ENCODE measurements around the gene CFAP410. TPM values are rescaled to one million over a fixed set of nuclear protein-coding genes. Genes with fewer than 3 reads are reported as not detected.

The CFAP410 gene
- total and polyA plus RNA-seq, 2 of the 8 experiments (the other 6 are each of a cell fraction or from before 2014, with no cell fraction given), result 10.6 to 12.0 TPM

GRCh38 chr21:44375281-44375651, 36.1 kb upstream of the CFAP410 start (continued):
- TF ChIP-seq, protein P1, sequence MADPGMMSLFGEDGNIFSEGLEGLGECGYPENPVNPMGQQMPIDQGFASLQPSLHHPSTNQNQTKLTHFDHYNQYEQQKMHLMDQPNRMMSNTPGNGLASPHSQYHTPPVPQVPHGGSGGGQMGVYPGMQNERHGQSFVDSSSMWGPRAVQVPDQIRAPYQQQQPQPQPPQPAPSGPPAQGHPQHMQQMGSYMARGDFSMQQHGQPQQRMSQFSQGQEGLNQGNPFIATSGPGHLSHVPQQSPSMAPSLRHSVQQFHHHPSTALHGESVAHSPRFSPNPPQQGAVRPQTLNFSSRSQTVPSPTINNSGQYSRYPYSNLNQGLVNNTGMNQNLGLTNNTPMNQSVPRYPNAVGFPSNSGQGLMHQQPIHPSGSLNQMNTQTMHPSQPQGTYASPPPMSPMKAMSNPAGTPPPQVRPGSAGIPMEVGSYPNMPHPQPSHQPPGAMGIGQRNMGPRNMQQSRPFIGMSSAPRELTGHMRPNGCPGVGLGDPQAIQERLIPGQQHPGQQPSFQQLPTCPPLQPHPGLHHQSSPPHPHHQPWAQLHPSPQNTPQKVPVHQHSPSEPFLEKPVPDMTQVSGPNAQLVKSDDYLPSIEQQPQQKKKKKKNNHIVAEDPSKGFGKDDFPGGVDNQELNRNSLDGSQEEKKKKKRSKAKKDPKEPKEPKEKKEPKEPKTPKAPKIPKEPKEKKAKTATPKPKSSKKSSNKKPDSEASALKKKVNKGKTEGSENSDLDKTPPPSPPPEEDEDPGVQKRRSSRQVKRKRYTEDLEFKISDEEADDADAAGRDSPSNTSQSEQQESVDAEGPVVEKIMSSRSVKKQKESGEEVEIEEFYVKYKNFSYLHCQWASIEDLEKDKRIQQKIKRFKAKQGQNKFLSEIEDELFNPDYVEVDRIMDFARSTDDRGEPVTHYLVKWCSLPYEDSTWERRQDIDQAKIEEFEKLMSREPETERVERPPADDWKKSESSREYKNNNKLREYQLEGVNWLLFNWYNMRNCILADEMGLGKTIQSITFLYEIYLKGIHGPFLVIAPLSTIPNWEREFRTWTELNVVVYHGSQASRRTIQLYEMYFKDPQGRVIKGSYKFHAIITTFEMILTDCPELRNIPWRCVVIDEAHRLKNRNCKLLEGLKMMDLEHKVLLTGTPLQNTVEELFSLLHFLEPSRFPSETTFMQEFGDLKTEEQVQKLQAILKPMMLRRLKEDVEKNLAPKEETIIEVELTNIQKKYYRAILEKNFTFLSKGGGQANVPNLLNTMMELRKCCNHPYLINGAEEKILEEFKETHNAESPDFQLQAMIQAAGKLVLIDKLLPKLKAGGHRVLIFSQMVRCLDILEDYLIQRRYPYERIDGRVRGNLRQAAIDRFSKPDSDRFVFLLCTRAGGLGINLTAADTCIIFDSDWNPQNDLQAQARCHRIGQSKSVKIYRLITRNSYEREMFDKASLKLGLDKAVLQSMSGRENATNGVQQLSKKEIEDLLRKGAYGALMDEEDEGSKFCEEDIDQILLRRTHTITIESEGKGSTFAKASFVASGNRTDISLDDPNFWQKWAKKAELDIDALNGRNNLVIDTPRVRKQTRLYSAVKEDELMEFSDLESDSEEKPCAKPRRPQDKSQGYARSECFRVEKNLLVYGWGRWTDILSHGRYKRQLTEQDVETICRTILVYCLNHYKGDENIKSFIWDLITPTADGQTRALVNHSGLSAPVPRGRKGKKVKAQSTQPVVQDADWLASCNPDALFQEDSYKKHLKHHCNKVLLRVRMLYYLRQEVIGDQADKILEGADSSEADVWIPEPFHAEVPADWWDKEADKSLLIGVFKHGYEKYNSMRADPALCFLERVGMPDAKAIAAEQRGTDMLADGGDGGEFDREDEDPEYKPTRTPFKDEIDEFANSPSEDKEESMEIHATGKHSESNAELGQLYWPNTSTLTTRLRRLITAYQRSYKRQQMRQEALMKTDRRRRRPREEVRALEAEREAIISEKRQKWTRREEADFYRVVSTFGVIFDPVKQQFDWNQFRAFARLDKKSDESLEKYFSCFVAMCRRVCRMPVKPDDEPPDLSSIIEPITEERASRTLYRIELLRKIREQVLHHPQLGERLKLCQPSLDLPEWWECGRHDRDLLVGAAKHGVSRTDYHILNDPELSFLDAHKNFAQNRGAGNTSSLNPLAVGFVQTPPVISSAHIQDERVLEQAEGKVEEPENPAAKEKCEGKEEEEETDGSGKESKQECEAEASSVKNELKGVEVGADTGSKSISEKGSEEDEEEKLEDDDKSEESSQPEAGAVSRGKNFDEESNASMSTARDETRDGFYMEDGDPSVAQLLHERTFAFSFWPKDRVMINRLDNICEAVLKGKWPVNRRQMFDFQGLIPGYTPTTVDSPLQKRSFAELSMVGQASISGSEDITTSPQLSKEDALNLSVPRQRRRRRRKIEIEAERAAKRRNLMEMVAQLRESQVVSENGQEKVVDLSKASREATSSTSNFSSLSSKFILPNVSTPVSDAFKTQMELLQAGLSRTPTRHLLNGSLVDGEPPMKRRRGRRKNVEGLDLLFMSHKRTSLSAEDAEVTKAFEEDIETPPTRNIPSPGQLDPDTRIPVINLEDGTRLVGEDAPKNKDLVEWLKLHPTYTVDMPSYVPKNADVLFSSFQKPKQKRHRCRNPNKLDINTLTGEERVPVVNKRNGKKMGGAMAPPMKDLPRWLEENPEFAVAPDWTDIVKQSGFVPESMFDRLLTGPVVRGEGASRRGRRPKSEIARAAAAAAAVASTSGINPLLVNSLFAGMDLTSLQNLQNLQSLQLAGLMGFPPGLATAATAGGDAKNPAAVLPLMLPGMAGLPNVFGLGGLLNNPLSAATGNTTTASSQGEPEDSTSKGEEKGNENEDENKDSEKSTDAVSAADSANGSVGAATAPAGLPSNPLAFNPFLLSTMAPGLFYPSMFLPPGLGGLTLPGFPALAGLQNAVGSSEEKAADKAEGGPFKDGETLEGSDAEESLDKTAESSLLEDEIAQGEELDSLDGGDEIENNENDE (IDR thresholded peaks at IDR 0.05; ENCODE audit: insufficient replicate concordance, low read length), result no peak
- TF ChIP-seq SRF (IDR thresholded peaks at IDR 0.05; ENCODE audit: low read depth, low read length) (no peak), SIX5 (IDR thresholded peaks at IDR 0.05; ENCODE audit: low read depth, low read length) (no peak), USF2 (IDR thresholded peaks at IDR 0.05; ENCODE audit: low read length) (no peak), CBX5 (IDR thresholded peaks at IDR 0.05; ENCODE audit: low read depth, low read length) (no peak), PHF8 (conservative IDR thresholded peaks at IDR 0.05; ENCODE audit: low read depth, low read length) (no peak), CEBPB (IDR thresholded peaks at IDR 0.05; ENCODE audit: low read depth, low read length) (no peak), CBX8 (IDR thresholded peaks at IDR 0.05; ENCODE audit: borderline replicate concordance, low read depth, low read length) (no peak), SP4 (IDR thresholded peaks at IDR 0.05; ENCODE audit: low read length) (no peak), RBBP5 (IDR thresholded peaks at IDR 0.05; ENCODE audit: borderline replicate concordance, low read depth, low read length) (no peak), CHD1 (IDR thresholded peaks at IDR 0.05; ENCODE audit: low read depth, low read length) (no peak), SUZ12 (IDR thresholded peaks at IDR 0.05; ENCODE audit: low read length) (no peak)

Measured in H1 (cell line).